NCI-H2227 treated with DMSO at 0.1 percent for 48 hours (cell line): ENCODE measurements around the gene CABLES1.
"Not testable (repeated sequence)": the region's sequence is repeated elsewhere in the genome, so short reads cannot be mapped to it uniquely, and the experiment has no call there.

ENCODE experiments used
- DNase-seq: peaks from one replicate; lab custom pipeline; 2025; lab: John Stamatoyannopoulos, UW

CABLES1 gene

DNA sequence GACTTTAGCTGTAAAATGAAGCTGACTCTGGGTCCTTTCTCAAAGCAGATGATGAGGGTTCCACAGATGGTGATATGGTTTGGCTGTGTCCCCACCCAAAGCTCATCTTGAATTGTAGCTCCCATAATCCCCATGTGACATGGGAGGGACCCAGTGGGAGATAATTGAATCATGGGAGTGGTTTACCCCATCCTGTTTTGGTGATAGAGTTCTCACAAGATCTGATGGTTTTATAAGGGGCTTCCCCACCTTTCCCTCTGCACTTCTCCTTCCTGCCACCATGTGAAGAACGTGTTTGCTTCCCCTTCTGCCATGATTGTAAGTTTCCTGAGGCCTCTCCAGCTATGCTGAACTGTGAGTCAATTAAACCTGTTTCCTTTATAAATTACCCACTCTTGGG lies 133.8 kb downstream of the CABLES1 start:
- DNase-seq: not testable (repeated sequence)

DNA sequence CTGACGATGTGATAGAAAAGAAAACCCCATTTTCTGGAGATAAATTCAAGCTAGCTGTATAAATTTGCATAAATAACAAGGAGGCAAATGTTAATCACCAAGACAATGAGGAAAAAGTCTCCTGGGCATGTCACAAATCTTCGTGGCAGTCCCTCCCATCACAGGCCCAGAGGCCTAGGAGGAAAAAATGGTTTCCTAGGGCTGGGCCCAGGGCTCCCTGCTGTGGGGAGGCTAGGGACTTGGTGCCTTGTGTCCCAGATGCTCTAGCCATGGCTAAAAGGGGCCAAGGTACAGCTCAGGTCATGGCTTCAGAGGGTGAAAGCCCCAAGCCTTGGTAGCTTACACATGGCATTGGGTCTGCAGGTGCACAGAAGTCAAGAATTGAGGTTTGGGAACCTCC lies 134.6 kb downstream of the CABLES1 start:
- no peak for DNase-seq

DNA sequence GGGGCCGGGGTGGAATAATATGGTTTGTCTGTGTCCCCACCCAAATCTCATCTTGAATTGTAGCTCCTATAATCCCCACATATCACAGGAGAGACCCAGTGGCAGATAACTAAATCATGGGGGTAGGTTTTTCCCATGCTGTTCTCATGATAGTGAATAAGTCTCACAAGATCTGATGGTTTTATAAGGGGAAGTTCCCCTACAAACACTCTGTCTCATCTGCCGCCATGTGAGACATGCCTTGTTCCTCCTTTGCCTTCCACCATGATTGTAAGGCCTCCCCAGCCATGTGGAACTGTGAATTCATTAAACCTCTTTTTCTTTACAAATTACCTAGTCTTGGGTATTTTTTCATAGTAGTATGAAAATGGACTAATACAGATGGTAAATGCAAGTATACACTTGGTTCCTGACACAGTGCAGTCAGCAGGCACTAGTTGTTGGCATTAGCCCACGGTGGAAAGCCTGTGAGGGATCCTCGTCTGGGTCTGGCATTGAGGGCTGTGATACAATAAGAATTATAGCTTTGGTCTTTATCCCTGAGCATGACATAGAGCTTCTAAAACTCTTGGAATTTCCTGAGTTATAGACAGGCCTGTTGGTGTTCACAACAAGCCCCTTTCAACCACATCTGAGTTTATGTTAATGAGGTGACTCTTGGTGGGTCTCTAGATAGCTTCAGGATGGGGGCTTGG lies 135.8 kb downstream of the CABLES1 start:
- no peak for DNase-seq

DNA sequence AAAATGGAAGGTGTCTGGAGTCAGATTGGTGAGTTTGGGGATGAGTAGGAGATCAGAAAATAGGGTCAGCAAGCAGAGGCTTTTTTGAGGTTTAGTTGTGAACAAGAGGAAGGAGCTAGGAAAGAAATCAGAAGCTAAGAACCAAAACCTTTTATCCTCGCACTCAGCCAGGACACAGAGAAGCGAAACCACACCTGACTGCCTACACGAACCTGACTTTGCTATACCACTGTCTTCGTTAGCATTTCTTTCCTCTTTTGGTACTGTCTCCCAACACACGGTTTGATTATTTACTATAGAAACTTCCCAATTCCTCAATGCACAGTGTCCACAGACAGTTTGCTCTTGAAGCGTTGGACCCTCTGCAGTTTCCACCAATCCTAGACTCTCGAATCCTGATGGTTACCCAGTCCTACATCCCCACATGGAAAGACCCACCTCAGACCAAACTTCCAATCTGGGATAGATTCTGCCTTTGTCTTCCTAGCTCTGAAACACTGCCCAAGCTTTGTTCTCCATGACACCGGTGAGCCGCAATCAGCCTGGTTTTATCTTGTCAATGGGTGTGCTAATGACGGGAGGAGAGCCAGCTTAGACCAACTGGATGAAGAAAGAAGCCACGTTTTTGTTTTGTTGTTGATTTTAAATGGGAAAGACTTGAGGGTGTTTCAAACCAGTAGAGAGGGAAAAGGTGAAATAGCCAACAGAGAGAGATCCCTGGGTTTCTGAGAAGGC lies 137.4 kb downstream of the CABLES1 start:
- DNase-seq: no peak

DNA sequence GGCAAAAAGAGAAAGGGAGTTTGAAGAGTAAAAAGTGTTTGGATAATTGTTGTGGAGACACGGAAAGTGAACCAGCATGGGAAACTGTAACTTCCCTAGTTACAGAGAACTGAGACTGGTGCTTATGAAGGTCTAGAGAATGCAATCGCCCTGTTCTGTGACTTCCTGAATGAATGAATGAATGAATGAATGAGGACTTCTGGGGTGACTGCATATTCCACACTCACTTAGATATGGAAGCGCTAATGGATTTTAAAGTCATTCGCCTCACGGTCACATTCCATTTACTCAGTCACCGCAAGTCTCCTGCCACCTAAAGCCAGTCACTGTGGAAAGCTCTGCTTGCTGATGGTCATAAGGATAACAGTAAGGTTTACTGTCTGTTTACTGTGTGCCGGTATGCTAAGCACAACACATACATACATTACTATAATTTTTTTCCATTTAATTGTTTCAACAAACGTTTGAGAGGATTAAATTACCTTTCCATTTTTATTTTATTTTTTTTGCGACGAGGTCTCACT lies 138.2 kb downstream of the CABLES1 start:
- no peak for DNase-seq

DNA sequence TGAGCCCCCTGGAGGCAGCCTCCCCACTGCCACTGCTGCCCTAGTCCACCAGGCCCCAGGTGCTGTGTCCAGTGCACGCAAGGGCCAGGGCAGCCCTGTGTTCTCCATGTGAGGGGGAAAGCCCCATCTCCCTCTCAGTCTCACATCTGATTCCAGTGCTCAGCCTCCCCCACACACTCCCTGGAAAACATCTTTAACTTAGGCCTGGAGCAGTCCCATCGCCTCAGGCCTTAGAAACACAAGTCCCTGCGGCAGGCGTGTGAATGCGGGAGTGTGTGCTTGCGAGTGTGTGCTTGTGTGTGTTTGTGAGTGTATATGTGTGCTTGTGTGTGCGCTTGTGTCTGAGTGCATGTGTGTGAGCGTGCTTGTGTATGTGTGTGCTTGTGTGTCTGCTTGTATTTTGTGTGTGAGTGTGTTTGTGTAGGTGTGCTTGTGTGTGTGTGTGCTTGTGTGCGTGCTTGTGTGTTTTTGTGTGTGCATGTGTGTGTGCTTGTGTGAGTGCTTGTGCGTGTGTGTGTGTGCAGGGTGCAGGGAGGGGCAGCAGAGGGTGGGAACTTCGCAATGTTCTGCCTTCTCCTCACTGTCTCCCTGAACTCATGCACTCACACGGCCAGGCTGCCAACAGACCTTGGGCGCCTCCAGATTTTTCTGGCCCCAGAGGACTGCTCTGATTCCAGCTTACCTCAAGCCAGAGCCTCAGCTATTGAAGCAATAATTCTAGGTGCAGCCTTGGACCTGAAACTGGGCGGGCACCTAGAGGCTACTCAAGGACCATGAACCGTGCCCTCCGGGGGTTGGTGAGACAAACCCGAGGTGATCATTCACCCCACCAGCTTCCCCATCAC lies 139.6 kb downstream of the CABLES1 start:
- DNase-seq: no peak

DNA sequence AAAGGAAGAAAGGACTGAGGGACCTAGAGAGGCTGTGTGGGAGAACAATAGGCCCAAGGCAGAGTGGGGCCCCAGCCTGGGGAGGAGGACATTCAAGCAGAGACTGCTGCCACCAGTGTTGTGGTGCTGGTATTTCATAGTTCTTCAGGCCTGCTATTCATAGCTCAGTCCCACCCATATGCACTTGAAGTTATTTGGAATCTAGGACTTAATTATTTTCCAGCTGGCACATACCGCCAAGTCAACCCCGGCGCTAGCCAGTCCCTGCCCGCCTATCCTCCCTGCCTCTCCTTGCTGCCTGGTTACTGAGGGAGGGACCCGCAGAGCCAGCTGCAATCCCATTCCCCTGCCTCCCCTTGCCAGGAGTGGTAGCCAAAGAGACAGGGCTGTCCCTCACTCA lies 141.2 kb downstream of the CABLES1 start:
- DNase-seq: no peak

DNA sequence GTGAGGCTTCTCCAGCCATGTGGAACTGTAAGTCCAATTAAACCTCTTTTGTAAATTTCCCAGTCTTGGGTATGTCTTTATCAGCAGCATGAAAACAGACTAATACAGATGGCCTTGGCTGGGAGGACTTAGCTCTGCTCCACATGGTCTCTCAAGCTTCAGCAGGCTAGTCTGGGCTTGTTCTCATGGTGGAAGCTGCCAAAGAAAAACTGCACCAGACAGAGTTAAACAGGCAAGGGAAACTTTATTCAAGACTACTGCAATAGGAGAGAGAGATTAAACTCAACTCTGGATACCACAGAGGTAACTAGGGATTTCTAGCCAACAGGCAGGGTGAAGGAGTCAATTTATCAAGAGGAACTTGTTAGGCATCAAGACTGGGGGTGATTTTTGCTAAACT lies 142.1 kb downstream of the CABLES1 start:
- DNase-seq: no peak

DNA sequence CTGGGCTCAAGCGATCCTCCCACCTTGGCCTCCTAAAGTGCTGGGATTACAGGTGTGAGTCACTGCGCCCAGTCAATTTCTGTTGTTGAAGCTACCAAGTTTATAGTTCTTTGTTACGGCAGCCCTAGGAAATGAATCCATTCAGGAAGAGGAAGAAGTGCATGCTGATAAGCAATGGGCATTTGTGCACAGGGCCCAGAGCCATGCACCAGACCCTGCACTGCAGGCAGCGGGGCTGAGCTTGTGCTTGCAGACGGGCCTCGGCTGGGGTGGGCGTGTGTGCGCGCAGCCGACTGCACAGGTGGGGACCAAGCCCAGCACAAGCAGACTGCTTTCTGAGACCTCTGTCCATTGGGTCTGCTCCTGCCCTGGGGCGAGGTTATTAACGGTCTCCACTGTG lies 144.6 kb downstream of the CABLES1 start:
- no peak for DNase-seq

DNA sequence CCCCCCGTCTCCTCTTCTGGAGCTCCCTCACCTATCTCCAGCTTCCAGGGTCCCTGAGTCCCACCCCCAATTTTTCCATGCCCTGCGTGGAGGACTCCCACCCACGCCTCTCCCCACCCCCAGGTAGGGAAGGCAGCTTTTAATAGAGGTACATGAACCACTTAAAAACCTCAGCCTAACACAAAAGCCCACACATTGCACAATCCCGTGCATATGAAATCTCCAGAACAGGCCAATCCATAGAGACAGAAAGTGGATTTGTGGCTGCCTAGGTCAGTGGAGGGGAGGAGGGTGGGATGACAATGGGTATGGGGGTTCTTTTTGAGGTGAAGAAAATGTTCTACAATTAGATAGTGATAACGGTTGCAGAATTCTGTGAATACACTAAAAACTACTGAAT lies 145.6 kb downstream of the CABLES1 start:
- DNase-seq: no peak

DNA sequence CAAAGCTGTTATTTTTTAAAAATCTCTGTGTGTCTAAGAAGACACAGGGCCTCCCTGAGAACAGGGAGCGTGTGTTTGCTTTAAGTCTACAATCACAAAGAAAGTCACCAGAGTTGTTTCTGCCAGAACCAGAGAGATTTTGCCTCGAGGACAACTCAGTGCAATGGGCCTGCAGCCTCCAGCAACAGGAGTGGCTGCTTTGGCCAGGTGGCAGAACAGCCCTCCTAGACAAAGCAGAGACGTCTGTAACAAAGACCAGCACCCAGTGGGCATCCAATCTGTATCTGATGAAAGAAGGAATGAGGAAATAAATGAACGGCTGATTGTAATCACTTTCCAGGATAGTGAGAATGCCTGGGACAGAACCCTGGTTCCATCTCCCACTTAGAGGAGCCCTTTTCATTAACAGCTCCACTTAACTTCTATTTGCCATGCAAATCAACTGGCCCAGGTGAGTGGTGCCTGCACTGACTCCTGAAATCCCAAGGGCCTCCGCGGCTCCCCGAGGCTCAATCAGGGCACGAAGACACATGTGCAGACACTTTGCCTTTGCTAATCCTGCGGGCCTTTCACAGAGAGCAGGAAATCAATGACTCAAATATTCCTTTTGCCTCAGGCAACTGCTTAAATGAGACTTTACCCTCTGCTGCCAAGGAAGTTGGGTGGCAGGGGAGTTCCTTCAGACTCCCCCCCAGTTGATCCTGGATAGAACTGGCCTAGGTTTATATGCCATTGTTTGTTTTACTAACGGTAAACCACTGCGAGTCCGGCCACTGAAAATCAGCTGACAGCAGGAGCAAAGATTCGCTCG lies 146.5 kb downstream of the CABLES1 start:
- DNase-seq: no peak

DNA sequence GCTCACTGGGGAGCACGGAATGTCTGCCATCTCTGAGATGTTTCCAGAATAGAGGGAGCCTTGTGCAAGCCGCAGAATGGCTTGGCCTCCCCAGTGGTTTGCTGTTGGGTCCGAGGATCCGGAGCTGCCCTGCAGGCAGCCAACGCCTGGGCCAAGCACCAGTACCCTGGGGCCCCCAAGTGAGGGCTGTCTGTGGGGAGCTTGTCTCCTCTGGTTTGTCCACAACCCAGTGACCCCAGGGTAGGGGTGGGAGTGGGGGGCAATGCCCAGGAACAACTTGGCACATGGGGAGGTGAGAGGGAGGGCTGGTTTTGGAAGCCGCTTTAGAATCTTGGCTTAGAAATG lies 147.1 kb downstream of the CABLES1 start:
- DNase-seq: no peak

DNA sequence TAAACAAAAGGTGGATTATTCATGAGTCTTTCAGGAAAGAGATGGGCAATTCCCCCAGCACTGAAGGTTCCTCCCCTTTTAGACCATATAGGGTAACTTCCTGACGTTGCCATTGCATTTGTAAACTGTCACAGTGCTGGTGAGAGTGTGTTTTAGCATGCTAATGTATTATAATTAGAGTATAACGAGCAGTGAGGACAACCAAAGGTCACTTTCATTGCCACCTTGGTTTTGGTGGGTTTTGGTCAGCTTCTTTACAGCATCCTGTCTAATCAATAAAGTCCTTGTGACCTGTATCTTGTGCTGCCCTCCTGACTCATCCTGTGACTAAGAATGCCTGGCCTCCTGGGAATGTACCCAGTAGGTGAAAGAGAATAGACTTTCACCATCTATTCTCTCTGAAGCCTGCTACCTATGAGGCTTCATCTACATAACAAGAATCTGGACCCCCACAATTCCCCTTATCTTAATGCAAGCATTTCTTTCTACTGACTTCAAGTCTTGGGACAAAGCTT lies 148.7 kb downstream of the CABLES1 start:
- no peak for DNase-seq

DNA sequence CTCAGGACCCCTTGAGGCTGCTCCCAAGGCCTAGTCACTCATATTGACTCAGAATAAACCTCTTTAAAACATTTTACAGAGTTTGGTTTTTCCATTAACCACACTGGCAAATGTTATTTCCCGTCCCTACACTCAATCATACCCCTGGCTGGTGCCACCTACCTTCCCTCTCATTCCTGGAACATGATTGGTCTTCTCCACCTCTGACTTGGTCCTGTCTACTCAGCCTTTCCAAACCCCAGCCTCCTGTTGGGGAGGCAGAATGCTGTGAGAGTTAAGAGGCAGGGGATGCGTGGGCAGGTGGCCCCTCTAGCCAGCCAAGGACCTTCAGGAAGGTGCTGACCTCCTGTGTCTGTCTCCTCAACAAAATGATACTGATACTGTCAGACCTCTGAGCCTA lies 149.3 kb downstream of the CABLES1 start:
- no peak for DNase-seq

DNA sequence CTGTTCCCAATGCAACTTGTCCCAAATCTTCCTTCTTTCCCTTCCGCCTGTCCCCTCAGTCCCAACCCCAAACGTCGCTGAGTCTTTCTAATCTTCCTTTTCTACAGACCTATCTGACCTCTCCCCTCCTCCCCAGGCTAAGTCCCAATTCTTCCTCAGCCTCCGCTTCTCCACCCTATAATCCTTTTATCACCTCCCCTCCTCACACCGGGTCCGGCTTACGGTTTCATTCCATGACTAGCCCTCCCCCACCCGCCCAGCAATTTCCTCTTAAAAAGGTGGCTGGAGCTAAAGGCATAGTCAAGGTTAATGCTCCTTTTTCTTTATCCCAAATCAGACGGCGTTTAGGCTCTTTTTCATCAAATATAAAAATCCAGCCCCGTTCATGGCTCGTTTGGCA lies 150.3 kb downstream of the CABLES1 start:
- DNase-seq: not testable (repeated sequence)

DNA sequence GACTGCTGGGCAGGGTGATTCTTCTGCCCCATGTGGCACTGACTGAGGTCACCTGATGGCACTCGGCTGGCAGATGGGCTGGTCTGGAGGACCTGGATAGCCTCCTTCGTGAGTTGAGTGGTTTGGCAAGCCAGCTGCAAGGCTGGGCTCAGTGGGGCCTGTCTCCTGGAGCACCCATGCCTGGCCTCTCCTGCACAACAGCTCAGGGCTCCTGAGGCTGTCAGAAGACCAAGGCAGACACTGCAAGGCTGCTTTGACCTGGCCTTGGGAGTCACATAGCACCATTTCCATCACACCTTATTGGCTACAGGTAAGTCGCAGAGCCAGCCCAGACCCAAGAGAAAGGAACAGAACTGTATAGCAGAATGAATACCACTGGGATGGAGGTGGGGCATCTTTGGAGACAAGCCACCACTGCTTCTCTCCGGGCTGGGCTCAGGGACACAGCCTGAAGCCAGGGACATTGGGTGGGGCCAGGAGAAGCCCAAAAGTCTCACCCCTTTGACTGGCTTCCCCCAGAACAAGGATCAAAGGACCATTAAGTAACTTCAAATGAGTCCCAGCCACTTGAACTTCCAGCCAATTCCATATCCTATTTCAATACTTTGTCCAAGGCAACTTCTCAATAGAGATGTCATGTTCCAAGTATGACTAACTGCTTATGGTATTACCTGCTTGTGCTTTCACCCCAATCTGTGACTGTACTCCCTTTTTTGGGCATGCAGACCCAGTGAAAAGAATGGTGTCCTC lies 156.3 kb downstream of the CABLES1 start:
- no peak for DNase-seq

DNA sequence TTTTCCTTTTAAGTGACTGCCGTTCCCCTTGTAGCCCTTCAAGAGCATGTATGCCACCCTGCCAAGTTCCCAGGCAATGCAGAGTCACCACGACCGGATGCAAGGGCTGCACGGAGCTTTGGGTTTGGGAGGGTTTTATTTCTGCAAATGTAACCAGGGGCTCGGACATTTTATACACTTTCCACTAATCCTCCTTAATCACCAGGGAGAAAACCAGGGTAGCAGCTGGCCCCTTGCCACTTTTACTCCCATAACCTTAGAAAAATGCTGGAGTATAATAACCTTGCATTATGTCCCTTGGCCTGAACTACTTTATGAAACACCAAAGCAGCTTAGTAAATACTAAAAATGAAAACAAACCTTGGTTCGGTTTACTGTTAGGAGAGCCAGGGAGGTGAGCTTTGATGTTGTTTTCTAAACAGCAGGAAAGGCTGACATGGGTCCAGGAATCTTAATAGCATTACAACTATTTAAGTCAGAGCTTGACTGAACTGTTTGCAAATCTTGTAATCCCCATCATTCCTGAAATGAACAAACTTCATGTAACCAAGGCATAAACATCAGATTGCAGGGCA lies 165.0 kb downstream of the CABLES1 start:
- DNase-seq: peak; percentile 16

DNA sequence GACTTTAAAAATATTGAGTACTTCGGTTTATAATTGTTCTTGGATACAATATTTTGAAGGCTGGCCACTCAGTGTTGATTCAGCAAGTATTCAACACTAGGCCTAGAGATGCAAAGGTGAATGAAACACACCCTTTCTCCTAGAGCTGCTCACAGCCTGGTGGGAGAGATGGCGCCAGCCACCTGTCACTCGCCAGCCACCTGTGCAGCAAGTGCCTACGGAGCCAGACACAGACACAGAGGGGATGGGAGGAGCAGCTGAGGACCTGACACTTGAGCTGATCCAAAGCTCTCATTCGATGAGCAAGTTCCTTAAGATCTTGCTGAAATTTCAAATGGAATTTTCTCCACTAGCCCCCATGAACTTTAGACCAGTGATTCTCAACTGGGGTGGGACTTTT lies 166.7 kb downstream of the CABLES1 start:
- DNase-seq: no peak

DNA sequence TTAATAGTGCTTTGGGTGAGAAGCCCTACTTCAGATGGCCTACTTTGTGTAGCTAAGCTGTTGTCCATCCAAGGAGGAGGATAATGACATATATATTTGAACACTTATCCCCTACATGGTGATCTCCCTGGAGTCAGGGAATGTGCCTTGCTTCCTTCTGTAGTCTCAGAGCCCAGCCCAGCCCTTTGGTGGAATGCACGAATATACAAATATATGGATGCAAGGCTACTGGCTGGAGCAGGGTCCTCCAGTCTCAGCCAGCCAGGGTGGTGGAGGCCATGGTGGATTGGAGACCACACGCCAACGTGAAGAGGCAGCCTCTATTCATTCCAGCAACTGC lies 167.2 kb downstream of the CABLES1 start:
- DNase-seq: no peak

DNA sequence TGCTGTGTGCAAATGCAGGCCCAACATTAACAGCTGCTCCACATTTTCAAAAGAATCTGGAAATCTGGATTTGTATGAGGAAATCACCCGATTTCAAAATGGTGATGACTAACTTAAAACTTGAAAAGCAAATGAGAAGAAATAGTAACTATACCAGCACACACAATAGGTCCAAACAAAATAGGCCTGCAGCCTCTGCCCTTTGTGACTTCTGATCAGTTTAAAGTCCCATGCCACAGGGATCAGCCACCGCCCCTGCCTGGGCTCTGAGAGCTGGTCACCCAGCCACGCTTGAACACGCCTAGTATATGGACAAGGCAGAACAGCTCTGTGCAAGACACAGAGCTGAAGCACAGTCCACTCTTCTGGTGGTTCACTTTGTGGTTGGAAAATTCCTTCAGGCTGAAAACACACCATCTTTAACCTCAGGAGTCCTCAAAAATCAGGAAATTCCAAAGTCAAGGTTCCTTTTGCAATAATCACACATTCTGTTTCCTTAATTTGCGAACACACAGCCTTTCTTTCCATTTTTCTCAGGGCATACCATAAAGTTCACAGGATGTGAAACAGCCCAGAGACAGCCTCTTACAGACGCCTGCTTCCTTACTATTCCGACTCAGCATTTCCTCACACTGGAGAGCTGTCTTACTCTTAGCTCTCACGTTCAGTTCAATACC lies 167.7 kb downstream of the CABLES1 start:
- no peak for DNase-seq
